ENCODE results near the gene GAB2.

DNA sequence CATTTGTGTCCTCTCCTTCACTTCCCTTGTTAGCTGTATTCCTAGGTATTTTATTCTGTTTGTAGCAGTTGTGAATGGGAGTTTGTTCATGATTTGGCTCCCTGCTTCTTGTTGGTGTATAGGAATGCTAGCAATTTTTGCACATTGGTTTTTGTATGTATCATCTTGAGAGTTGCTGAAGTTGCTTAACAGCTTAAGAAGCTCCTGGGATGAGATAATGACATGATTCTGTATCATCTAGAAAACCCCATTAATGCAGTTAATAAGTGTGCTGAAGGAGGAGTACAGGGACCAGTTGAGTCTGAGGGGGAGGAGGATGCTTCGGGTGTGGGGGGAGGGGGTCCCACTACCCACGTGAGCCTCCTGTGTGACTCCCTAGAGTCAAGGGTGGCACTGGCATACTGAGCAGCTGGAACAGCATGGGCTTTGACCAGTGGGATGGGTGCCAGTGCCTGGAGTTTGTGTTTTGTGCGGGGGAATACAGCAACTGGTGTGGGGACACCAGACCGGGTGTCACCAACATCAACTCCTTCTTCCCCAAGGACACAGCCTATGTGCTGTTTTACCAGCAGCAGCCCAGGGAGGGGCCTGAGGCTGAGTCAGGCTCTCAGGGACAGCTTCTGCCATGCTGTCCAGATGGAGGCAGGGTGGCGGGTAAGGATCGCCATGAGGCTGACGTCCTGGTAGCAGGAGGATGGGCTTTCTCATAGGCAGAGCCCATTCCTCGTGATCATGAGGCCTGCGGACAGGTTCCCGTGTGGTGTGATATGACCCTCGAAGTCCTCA lies 204.8 kb downstream of the GAB2 start:
- TF ChIP-seq, protein P1, sequence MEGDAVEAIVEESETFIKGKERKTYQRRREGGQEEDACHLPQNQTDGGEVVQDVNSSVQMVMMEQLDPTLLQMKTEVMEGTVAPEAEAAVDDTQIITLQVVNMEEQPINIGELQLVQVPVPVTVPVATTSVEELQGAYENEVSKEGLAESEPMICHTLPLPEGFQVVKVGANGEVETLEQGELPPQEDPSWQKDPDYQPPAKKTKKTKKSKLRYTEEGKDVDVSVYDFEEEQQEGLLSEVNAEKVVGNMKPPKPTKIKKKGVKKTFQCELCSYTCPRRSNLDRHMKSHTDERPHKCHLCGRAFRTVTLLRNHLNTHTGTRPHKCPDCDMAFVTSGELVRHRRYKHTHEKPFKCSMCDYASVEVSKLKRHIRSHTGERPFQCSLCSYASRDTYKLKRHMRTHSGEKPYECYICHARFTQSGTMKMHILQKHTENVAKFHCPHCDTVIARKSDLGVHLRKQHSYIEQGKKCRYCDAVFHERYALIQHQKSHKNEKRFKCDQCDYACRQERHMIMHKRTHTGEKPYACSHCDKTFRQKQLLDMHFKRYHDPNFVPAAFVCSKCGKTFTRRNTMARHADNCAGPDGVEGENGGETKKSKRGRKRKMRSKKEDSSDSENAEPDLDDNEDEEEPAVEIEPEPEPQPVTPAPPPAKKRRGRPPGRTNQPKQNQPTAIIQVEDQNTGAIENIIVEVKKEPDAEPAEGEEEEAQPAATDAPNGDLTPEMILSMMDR (IDR thresholded peaks at IDR 0.05 in 2 of 3, conservative IDR thresholded peaks at IDR 0.05 in 1 of 3; ENCODE audit: control insufficient read depth in 2 of 3, extremely low read depth in 1 of 3, insufficient read depth in 1 of 3, low read depth in 3 of 3, low read length in 3 of 3) = no peak
- no peak for TF ChIP-seq ZNF274 (IDR thresholded peaks at IDR 0.05; ENCODE audit: insufficient read depth, insufficient read length)
- no peak for TF ChIP-seq BACH1 (IDR thresholded peaks at IDR 0.05; ENCODE audit: borderline replicate concordance)
- TF ChIP-seq SREBF2 (IDR thresholded peaks at IDR 0.05; ENCODE audit: low read length) = no peak
- no peak for TF ChIP-seq CHD2 (IDR thresholded peaks at IDR 0.05; ENCODE audit: borderline replicate concordance, low read depth, low read length)
- TF ChIP-seq FOS (IDR thresholded peaks at IDR 0.05; ENCODE audit: borderline replicate concordance, extremely low read depth, insufficient read length) = no peak
